Endothelial cell (in vitro differentiated cells): ENCODE measurements around the gene TRMT5. TPM values are rescaled to one million over a fixed set of nuclear protein-coding genes. Genes with fewer than 3 reads are reported as not detected.

Experiments
- DNase-seq: peaks from one replicate; pipeline ENCODE4 v3.0.0; 2021; ENCODE audit warnings: low spot score
- H3K27ac Mint-ChIP-seq: one replicate; pipeline ENCODE4 v1.8.0; 2021; ENCODE audit warnings: mixed read lengths, inconsistent platforms; ENCODE audit not compliant: unreplicated experiment
- H3K27me3 Mint-ChIP-seq: one replicate; pipeline ENCODE4 v1.8.0; 2021; ENCODE audit warnings: mild to moderate bottlenecking, moderate library complexity, mixed read lengths, inconsistent platforms; ENCODE audit not compliant: unreplicated experiment
- H3K36me3 Mint-ChIP-seq: one replicate; pipeline ENCODE4 v1.8.0; 2021; ENCODE audit warnings: mild to moderate bottlenecking, low read depth, mixed read lengths, inconsistent platforms; ENCODE audit not compliant: unreplicated experiment
- H3K4me1 Mint-ChIP-seq: one replicate; pipeline ENCODE4 v1.8.0; 2021; ENCODE audit warnings: mild to moderate bottlenecking, mixed read lengths, inconsistent platforms; ENCODE audit not compliant: unreplicated experiment
- H3K4me3 Mint-ChIP-seq: one replicate; pipeline ENCODE4 v1.8.0; 2021; ENCODE audit warnings: mild to moderate bottlenecking, mixed read lengths, inconsistent platforms; ENCODE audit not compliant: unreplicated experiment
- H3K9me3 Mint-ChIP-seq: one replicate; pipeline ENCODE4 v1.8.0; 2021; ENCODE audit warnings: mixed read lengths, inconsistent platforms; ENCODE audit not compliant: unreplicated experiment
- CTCF ChIP-seq: fragments of 200-600 bp; sonication (generic); IDR thresholded peaks from one replicate; pipeline ENCODE4 v1.5.0; 2021; ENCODE audit warnings: antibody characterized with exemption; ENCODE audit not compliant: unreplicated experiment
- total RNA-seq: library from RNA; stranded (reverse); fragmentation: NEBNext Ultra II Directional; extraction: Animal tissue kit (Norgen Biotek cat#: 25700); gene quantifications from one replicate; pipeline ENCODE4 v1.2.1, GENCODE V29; 2021; ENCODE audit not compliant: unreplicated experiment

TRMT5 gene
- total RNA-seq, 1 donor from 2014 or later, result 12.6 TPM

GRCh38 chr14:60926002-60926401 lies 54.9 kb downstream of the TRMT5 start:
- Mint-ChIP-seq H3K4me3 (no peak overlapping the region), H3K27me3 (peaks cover 2% of the 10 kb centered on the region), H3K4me1 (no peaks in the 10 kb centered on the region), H3K9me3 (no peaks in the 10 kb centered on the region), H3K36me3 (no peaks in the 10 kb centered on the region), H3K27ac (no peak overlapping the region)
- TF ChIP-seq CTCF, result no peak
- no peak for DNase-seq

GRCh38 chr14:60925286-60925685 lies 55.6 kb downstream of the TRMT5 start:
- H3K4me3 Mint-ChIP-seq, result no peak overlapping the region
- DNase-seq, result no peak
- H3K36me3 Mint-ChIP-seq, result no peaks in the 10 kb centered on the region
- no peaks in the 10 kb centered on the region for H3K9me3 Mint-ChIP-seq
- no peak for TF ChIP-seq CTCF
- H3K4me1 Mint-ChIP-seq, result no peaks in the 10 kb centered on the region
- peaks cover 2% of the 10 kb centered on the region for H3K27me3 Mint-ChIP-seq
- no peak overlapping the region for H3K27ac Mint-ChIP-seq

GRCh38 chr14:60922050-60922449 lies 58.8 kb downstream of the TRMT5 start:
- no peak for TF ChIP-seq CTCF
- no peak overlapping the region for H3K4me3 Mint-ChIP-seq
- no peak for DNase-seq
- H3K27me3 Mint-ChIP-seq, result peaks cover 2% of the 10 kb centered on the region
- no peaks in the 10 kb centered on the region for H3K36me3 Mint-ChIP-seq
- H3K9me3 Mint-ChIP-seq, result no peaks in the 10 kb centered on the region
- H3K27ac Mint-ChIP-seq, result no peak overlapping the region
- H3K4me1 Mint-ChIP-seq, result no peaks in the 10 kb centered on the region

Other genes with a start within 250 kb of the TRMT5 start
- gene MNAT1, start 246.3 kb downstream of the TRMT5 start, total RNA-seq, result 27.8 TPM
- 10.1 TPM for gene SLC38A6, start 166 bp upstream of the TRMT5 start, total RNA-seq